Panc1 (cell line): ENCODE results near the gene MR1.

Experiments
- CTCF ChIP-seq: fragments of 450-650 bp; IDR thresholded peaks from 2 replicates; pipeline ENCODE4 v1.5.1; 2017; ENCODE audit warnings: mild to moderate bottlenecking
- POLR2AphosphoS5 ChIP-seq: IDR thresholded peaks from 2 replicates; pipeline ENCODE4 v1.6.1; 2012; ENCODE audit warnings: mild to moderate bottlenecking, low read depth, low read length, moderate library complexity
- REST ChIP-seq, 2 experiments: IDR thresholded peaks; 2 replicates each; pipeline ENCODE4 v1.6.1; 2011 to 2012; ENCODE audit warnings: low read depth in 2 of 2, control low read depth in 1 of 2, low read length in 1 of 2, mild to moderate bottlenecking in 1 of 2, moderate library complexity in 1 of 2; ENCODE audit not compliant: insufficient read depth in 1 of 2
- SIN3A ChIP-seq: IDR thresholded peaks from 2 replicates; pipeline ENCODE4 v1.6.1; 2012; ENCODE audit warnings: low read depth, mild to moderate bottlenecking, low read length, moderate library complexity, borderline replicate concordance; ENCODE audit not compliant: insufficient read depth
- TCF7L2 ChIP-seq: IDR thresholded peaks from 2 replicates; pipeline ENCODE4 v1.6.1; 2011; ENCODE audit warnings: mild to moderate bottlenecking, low read depth, low read length, inconsistent platforms

- TF ChIP-seq CTCF = no peak
- TF ChIP-seq POLR2AphosphoS5 = no peak
- no peak for TF ChIP-seq SIN3A
- no peak for TF ChIP-seq TCF7L2
- TF ChIP-seq REST (IDR thresholded peaks at IDR 0.05; ENCODE audit: insufficient read depth in 1 of 2, low read depth in 2 of 2, low read length in 1 of 2) = no peak
Measured at GRCh38 chr1:181106479-181106878, 72.7 kb downstream of the MR1 start.
